GM10266 (cell line): ENCODE measurements around the gene PJA1.

Source experiments
- DNase-seq: peaks from one replicate; pipeline ENCODE4 v3.0.0; 2012; ENCODE audit errors: extremely low spot score
- TF ChIP-seq, protein P1 (sequence below): IDR thresholded peaks from 2 replicates; pipeline ENCODE4 v1.5.1; 2012; ENCODE audit warnings: mild to moderate bottlenecking, low read depth; ENCODE audit not compliant: control insufficient read depth, insufficient read depth; ENCODE audit errors: missing control alignments

Gene PJA1

DNA sequence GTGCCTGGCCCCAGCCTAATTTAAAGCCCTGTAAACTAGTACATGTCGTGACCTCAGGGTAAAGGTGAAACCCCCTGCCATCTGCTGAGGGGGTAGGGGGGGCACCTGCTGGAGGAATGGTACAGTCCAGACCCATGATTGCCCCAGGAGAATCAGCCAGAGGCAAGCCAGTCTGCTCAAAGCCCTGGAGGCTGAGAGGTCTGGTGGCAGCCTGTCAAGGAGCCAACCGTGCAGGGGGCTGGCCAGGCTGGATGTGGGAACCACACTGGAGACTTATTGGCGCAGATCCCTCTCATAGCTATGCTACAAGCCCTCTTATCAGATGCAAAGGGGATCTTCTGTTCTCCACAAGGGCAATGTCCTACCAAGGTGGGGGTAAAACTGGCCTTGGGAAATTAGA, 31.4 kb upstream of the PJA1 start:
- TF ChIP-seq, protein P1, sequence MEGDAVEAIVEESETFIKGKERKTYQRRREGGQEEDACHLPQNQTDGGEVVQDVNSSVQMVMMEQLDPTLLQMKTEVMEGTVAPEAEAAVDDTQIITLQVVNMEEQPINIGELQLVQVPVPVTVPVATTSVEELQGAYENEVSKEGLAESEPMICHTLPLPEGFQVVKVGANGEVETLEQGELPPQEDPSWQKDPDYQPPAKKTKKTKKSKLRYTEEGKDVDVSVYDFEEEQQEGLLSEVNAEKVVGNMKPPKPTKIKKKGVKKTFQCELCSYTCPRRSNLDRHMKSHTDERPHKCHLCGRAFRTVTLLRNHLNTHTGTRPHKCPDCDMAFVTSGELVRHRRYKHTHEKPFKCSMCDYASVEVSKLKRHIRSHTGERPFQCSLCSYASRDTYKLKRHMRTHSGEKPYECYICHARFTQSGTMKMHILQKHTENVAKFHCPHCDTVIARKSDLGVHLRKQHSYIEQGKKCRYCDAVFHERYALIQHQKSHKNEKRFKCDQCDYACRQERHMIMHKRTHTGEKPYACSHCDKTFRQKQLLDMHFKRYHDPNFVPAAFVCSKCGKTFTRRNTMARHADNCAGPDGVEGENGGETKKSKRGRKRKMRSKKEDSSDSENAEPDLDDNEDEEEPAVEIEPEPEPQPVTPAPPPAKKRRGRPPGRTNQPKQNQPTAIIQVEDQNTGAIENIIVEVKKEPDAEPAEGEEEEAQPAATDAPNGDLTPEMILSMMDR: no peak
- DNase-seq: no peak

DNA sequence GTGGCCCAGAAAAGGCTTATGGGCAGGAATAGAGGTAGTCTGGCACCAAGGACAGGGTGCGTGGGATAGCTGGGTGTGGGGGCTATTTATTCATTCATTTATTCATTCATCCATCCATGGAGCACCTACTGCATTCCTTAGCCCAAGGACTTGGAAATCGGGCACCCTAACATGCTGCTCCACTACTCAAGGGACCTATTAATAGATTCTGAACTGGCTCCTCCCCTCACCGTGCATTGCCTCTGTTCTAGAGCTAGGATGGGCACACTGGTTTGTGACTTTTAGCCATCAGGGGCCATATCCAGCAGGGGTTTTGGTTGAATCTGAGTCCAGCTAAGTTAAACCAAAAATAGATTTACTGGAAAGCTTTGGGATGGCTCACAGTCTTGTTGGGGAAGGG, 30.6 kb upstream of the PJA1 start:
- DNase-seq: no peak
- TF ChIP-seq, protein P1: no peak

DNA sequence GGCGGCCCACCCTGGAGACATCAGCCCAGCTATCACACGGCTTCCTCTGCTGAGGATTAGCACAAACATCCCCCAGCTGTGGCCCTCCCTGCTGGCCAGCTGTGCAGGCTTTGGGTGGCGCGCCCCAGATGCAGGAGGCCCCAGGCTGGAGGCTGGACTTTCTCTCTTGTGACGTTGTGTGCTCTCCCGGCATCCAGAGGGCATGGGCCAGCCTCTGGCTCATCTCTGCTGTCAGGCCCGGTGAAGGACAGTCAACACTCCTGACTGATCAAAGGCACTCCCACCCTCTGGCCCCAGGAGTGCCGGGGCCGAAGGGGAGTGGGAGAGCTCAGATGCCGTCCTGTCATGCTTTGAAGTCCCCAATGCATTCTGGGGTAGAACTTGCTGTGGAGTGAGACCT, 29.9 kb upstream of the PJA1 start:
- DNase-seq: no peak
- TF ChIP-seq, protein P1: no peak

DNA sequence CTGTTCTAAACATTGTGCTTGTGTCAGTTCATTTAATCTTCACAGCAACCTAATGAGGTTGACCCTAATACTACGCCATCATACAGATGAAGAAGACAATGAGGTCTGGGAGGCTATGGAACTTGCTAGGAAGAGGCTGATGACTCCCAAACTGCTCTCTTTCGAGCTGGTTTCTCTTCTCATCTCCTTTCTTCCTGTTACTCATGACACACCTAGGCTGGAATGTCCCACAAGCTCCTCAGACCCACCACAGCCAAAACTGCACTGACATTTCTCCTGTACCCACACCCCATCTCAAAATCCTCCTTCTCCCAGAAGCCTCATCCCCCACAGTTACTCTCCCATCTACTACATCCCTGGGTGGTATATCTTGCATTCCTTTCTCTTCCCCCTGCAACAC, 27.4 kb upstream of the PJA1 start:
- no peak for DNase-seq
- TF ChIP-seq, protein P1: no peak

DNA sequence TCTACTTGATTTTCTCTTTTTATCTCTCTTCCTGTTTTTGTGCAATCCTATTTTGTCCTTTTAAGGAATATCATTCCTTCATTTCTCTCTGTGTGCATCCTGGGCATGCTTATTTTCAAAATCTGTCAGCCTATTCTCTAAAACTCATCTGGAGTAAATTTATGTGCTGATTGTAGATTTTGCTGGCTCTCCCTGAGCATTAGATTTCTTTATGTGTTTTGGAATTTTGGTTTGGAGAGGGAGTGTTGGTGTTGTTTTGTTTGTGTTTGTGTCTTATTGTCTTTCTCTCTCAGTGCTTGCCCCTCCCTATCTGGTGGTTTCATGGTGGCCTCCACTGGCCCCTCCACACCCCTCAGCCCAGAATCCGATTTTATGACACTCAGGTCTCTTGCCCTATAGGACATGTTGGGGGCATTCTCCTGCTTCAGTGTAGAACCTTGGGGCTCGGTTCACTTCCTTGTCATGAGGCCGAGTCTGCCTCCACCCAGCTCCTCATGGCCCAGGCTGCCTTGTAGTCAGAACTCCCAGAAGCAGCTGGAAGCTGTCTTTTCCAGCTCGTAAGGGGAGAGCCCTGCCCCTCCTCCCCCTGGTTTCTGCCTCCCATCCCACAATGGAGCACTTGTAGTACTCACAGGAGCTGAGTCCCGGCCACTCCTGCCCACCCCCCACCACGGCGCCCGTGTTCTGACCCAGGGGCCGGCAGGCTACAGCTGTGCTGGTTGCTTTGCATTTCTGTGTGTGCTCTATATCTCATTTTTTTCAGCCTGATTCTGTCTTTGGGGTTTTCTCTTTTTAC, 24.5 kb upstream of the PJA1 start:
- TF ChIP-seq, protein P1: no peak
- DNase-seq: no peak

DNA sequence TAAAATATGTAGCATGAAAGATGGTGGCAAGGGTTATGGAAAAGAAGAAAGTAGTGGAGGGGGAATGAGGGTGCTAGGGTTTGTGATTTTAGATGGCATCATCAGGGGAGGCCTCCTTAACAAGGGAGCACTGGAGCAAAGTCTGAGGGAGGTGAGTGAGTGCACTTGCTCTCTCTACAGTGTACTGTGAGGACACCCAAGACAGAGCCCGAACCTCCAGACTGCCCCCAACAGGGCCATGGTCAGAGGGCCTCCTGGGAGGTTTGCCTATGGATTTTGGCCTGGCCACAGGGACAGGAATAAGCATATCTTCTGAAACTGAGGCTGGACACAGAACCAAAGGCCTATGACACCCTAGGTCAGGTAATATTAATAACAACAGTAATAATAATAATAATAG, 21.4 kb upstream of the PJA1 start:
- no peak for DNase-seq
- TF ChIP-seq, protein P1: no peak

DNA sequence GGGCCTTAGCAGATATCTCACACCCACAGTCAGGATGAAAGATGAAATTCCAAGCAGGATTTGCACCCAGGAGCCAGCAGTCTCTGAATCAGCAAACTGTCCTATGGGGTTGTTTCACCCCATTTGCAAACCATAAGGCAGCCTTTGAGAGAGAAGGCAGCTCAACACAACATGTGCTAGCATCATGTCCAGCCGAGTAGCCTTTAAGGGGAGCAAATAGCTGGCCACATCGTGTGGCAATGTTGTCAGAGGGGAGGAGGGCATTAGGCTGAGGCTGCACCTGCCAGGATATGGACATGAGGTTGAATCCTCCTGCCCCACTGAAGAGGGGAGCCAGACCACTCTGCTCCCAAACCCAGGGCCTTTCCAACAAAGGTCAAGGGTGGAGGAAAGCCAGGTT, 20.6 kb upstream of the PJA1 start:
- DNase-seq: no peak
- TF ChIP-seq, protein P1: no peak
